ENCODE measurements around the gene NUP210L.

DNA sequence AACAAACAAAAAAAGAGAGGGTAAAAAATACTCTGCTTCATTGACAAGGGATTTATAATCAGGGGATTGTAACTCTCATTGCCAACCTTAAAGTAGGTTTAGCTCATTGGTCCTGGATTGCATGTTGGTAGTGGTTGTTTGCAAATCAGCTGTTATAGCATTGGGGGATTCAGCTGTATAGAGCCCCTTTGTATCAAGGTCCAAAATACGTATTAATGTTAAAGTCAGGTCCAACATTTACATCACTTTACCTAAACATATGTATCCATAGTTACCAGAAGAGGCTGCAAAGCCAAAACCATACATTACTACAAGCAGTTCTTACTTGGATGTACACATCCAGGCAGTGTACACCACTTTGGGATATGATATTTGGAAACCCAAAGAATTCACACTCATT, 134.9 kb downstream of the NUP210L start:
- TF ChIP-seq, protein P1, sequence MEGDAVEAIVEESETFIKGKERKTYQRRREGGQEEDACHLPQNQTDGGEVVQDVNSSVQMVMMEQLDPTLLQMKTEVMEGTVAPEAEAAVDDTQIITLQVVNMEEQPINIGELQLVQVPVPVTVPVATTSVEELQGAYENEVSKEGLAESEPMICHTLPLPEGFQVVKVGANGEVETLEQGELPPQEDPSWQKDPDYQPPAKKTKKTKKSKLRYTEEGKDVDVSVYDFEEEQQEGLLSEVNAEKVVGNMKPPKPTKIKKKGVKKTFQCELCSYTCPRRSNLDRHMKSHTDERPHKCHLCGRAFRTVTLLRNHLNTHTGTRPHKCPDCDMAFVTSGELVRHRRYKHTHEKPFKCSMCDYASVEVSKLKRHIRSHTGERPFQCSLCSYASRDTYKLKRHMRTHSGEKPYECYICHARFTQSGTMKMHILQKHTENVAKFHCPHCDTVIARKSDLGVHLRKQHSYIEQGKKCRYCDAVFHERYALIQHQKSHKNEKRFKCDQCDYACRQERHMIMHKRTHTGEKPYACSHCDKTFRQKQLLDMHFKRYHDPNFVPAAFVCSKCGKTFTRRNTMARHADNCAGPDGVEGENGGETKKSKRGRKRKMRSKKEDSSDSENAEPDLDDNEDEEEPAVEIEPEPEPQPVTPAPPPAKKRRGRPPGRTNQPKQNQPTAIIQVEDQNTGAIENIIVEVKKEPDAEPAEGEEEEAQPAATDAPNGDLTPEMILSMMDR (IDR thresholded peaks at IDR 0.05): no peak
- TF ChIP-seq EZH2 (IDR thresholded peaks at IDR 0.05): no peak
